Caco-2 (cell line): ENCODE results near the gene SRPK2. TPM values are rescaled to one million over a fixed set of nuclear protein-coding genes. Genes with fewer than 3 reads are reported as not detected.
"Not testable (repeated sequence)": the region's sequence is repeated elsewhere in the genome, so short reads cannot be mapped to it uniquely, and the experiment has no call there.

Source experiments
- BruUV-seq: library from RNA; stranded (reverse); fragments of 400-500 nt; replicated peaks from 2 replicates; lab custom pipeline; 2021; lab: Mats Ljungman, UMichigan
- CTCF ChIA-PET: fragments of 300-600 bp; sonication (Branson Sonifier 250); formaldehyde crosslinking; loops from one replicate; lab custom pipeline; 2022; ENCODE audit warnings: antibody characterized with exemption; lab: Charles Lee
- POLR2A ChIA-PET: fragments of 300-600 bp; sonication (Branson Sonifier 250); formaldehyde crosslinking; loops from one replicate; lab custom pipeline; 2022; ENCODE audit warnings: antibody characterized with exemption; lab: Charles Lee
- DNase-seq, 2 experiments: peaks; one replicate each; pipeline versions ENCODE4 v3.0.0 to v3.0.0-alpha.2; 2020 to 2022
- H3K27me3 ChIP-seq: replicated peaks from 2 replicates; pipeline ENCODE4 v1.6.0; 2011; ENCODE audit warnings: low read length; ENCODE audit not compliant: control insufficient read depth, insufficient read depth
- H3K36me3 ChIP-seq: 2 replicates; pipeline ENCODE4 v1.5.1; 2011; ENCODE audit warnings: low read length; ENCODE audit not compliant: control insufficient read depth, insufficient read depth
- H3K4me1 ChIP-seq: fragments of 250-450 bp; sonication (Bioruptor Pico); 2 replicates; pipeline ENCODE4 v1.5.1; 2020; ENCODE audit warnings: mild to moderate bottlenecking
- H3K4me3 ChIP-seq: 2 replicates; pipeline ENCODE4 v1.5.1; 2011; ENCODE audit warnings: low read depth, mild to moderate bottlenecking, control low read depth, low read length
- H3K9me3 ChIP-seq: fragments of 250-450 bp; sonication (Bioruptor Pico); 2 replicates; pipeline ENCODE4 v1.5.1; 2020; ENCODE audit warnings: mild to moderate bottlenecking, moderate library complexity
- H3K27ac Mint-ChIP-seq: one replicate; pipeline ENCODE4 v1.8.0; 2022; ENCODE audit warnings: mixed read lengths; ENCODE audit not compliant: unreplicated experiment
- H3K27me3 Mint-ChIP-seq: one replicate; pipeline ENCODE4 v1.8.0; 2022; ENCODE audit warnings: mixed read lengths; ENCODE audit not compliant: insufficient read depth, unreplicated experiment
- H3K36me3 Mint-ChIP-seq: one replicate; pipeline ENCODE4 v1.8.0; 2022; ENCODE audit warnings: mild to moderate bottlenecking, mixed read lengths; ENCODE audit not compliant: insufficient read depth, unreplicated experiment
- H3K4me1 Mint-ChIP-seq: one replicate; pipeline ENCODE4 v1.8.0; 2022; ENCODE audit warnings: low read depth, mixed read lengths; ENCODE audit not compliant: unreplicated experiment
- H3K4me3 Mint-ChIP-seq: one replicate; pipeline ENCODE4 v1.8.0; 2022; ENCODE audit warnings: mild to moderate bottlenecking, moderate library complexity, mixed read lengths; ENCODE audit not compliant: unreplicated experiment
- H3K9me3 Mint-ChIP-seq: one replicate; pipeline ENCODE4 v1.8.0; 2022; ENCODE audit warnings: mixed read lengths; ENCODE audit not compliant: unreplicated experiment
- intact Hi-C: fragments of 100-400 bp; cut with micrococcal nuclease; formaldehyde crosslinking; loops from one replicate; pipeline ENCODE4 v1.10.0; 2022; ENCODE audit not compliant: unreplicated experiment
- total RNA-seq: library from RNA; stranded (reverse); gene quantifications from 2 replicates; pipeline ENCODE4 v1.2.3, GENCODE V29; 2022
- TF ChIP-seq, protein P1 (sequence below), 2 experiments: fragments of 200-600 bp in 1 of 2; IDR thresholded peaks; 1 replicate in 1 of 2; 2 replicates in 1 of 2; pipeline versions ENCODE4 v1.5.1 to v1.8.0; 2011 to 2022; ENCODE audit warnings: antibody characterized with exemption in 1 of 2, control low read depth in 1 of 2, inconsistent platforms in 1 of 2, low read depth in 1 of 2, low read length in 1 of 2, mild to moderate bottlenecking in 1 of 2, moderate library complexity in 1 of 2; ENCODE audit not compliant: insufficient read depth in 1 of 2, severe bottlenecking in 1 of 2, unreplicated experiment in 1 of 2

Gene SRPK2
- total RNA-seq, 1 experiment from 2014 or later, result 39.9 TPM

DNA sequence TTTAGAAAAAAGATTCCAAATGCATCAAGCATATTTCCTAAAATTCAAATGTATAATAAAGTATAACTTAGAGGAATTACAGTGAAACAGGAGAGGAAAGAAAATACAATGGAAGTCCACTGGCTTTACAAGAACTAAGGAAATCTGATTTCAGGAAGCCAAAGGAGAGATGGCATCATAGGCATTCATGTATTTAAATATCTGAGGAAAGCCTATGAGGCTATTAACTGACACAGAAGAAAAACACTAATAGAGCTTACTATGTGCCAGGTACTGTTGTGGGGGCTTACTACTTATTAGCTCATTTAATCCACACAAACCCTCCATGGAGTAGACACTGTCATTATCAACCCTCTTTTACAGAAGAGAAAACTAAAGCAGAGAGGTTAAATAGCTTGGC is 92.2 kb downstream of the SRPK2 start:
- H3K4me1 ChIP-seq, result no peaks in the 10 kb centered on the region
- TF ChIP-seq, protein P1, sequence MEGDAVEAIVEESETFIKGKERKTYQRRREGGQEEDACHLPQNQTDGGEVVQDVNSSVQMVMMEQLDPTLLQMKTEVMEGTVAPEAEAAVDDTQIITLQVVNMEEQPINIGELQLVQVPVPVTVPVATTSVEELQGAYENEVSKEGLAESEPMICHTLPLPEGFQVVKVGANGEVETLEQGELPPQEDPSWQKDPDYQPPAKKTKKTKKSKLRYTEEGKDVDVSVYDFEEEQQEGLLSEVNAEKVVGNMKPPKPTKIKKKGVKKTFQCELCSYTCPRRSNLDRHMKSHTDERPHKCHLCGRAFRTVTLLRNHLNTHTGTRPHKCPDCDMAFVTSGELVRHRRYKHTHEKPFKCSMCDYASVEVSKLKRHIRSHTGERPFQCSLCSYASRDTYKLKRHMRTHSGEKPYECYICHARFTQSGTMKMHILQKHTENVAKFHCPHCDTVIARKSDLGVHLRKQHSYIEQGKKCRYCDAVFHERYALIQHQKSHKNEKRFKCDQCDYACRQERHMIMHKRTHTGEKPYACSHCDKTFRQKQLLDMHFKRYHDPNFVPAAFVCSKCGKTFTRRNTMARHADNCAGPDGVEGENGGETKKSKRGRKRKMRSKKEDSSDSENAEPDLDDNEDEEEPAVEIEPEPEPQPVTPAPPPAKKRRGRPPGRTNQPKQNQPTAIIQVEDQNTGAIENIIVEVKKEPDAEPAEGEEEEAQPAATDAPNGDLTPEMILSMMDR (IDR thresholded peaks at IDR 0.05; ENCODE audit: insufficient read depth in 1 of 2, low read depth in 1 of 2, low read length in 1 of 2, severe bottlenecking in 1 of 2, unreplicated experiment in 1 of 2), result no peak
- H3K9me3 ChIP-seq, result no peaks in the 10 kb centered on the region
- no peak for DNase-seq
- H3K27me3 Mint-ChIP-seq, result no peaks in the 10 kb centered on the region
- peaks cover under 1% of the 10 kb centered on the region for H3K36me3 Mint-ChIP-seq
- CTCF ChIA-PET, result no interaction called here
- H3K4me1 Mint-ChIP-seq, result peaks cover 7% of the 10 kb centered on the region
- POLR2A ChIA-PET, result no interaction called here
- H3K27me3 ChIP-seq, result no peaks in the 10 kb centered on the region
- no peaks in the 10 kb centered on the region for H3K36me3 ChIP-seq
- intact Hi-C loops, result no loop called here
- no TSS peak for BruUV-seq
- no peak overlapping the region for H3K4me3 ChIP-seq
- no peak overlapping the region for H3K27ac Mint-ChIP-seq
- no peaks in the 10 kb centered on the region for H3K9me3 Mint-ChIP-seq
- no peak overlapping the region for H3K4me3 Mint-ChIP-seq

DNA sequence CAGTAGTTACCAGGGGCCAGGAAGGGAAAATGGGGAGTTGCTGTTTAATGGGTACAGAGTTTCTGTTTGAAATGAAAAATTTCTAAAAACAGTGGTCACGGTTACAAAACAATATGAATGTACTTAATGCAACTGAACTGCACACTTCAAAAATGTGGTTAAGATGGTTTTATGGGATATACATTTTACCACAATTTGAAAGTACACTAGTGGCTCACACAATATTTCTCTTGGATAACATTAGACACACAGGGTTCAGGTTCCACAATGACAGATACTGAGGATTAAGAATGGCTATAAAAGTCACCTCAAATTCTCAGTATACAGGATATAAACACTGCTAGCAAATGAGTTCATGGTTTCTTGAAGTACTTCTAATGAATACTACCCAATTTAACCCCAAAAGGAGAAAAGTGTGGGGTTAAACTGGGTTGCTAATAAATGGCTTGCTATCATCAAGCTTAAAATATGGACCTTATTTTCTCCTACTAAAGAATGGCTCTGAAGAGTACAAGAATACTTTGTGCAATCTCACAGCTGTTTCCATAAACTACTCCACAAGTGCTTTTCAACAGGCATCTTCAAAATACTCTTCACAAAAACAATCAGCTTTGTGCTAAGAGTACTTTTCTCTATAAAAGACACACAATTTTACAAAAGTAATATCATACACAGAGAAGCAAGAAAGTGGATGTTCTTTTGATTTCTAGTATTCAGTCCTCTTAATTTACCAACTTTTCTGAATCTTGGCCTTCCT is 92.9 kb downstream of the SRPK2 start:
- Mint-ChIP-seq H3K4me1 (peaks cover 7% of the 10 kb centered on the region), H3K36me3 (no peaks in the 10 kb centered on the region), H3K27ac (no peak overlapping the region), H3K27me3 (no peaks in the 10 kb centered on the region), H3K4me3 (no peak overlapping the region), H3K9me3 (no peaks in the 10 kb centered on the region)
- no TSS peak for BruUV-seq
- Histone ChIP-seq H3K4me1 (no peaks in the 10 kb centered on the region), H3K27me3 (no peaks in the 10 kb centered on the region), H3K36me3 (no peaks in the 10 kb centered on the region), H3K9me3 (no peaks in the 10 kb centered on the region), H3K4me3 (no peak overlapping the region)
- intact Hi-C loops, result no loop called here
- POLR2A ChIA-PET, result no interaction called here
- DNase-seq, result no peak
- TF ChIP-seq, protein P1 (IDR thresholded peaks at IDR 0.05; ENCODE audit: insufficient read depth in 1 of 2, low read depth in 1 of 2, low read length in 1 of 2, severe bottlenecking in 1 of 2, unreplicated experiment in 1 of 2), result no peak
- CTCF ChIA-PET, result no interaction called here

DNA sequence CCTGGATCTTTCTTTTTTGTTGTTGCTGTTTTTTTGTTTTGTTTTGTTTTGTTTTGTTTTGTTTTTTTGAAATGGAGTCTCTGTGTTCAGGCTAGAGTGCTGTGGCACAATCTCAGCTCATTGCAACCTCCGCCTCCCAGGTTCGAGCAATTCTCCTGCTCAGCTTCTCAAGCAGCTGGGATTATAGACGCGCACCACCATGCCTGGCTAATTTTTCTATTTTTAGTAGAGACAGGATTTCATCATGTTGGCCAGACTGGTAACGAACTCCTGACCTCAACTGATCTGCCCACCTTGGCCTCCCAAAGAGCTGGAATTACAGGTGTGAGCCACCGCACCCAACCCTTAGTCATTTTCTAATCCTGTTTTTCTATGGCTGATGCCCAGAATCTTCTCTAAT is 94.2 kb downstream of the SRPK2 start:
- H3K27ac Mint-ChIP-seq, H3K4me3 Mint-ChIP-seq, H3K4me3 ChIP-seq, H3K36me3 Mint-ChIP-seq, POLR2A ChIA-PET, BruUV-seq, CTCF ChIA-PET, H3K27me3 ChIP-seq, H3K27me3 Mint-ChIP-seq, DNase-seq, H3K4me1 Mint-ChIP-seq, H3K36me3 ChIP-seq, H3K4me1 ChIP-seq, H3K9me3 Mint-ChIP-seq, intact Hi-C loops, H3K9me3 ChIP-seq: not testable (repeated sequence)
